Fibroblast of lung (primary cell): ENCODE data around the gene WBP2. TPM values are rescaled to one million over a fixed set of nuclear protein-coding genes. Genes with fewer than 3 reads are reported as not detected.

Experiments
- DNase-seq, 2 donors: peaks; one replicate each; pipeline versions ENCODE4 v3.0.0 to v3.0.0-alpha.2; 2010; ENCODE audit warnings: low read depth in 2 of 2
- H2AFZ ChIP-seq: 2 replicates; pipeline ENCODE4 v1.5.1; 2012; ENCODE audit warnings: low read length, control low read depth, inconsistent platforms
- H3K27ac ChIP-seq: 2 replicates; pipeline ENCODE4 v1.5.1; 2011; ENCODE audit warnings: low read length, control low read depth; ENCODE audit not compliant: insufficient read depth
- H3K27me3 ChIP-seq: 2 replicates; pipeline ENCODE4 v1.5.1; 2011; ENCODE audit warnings: mild to moderate bottlenecking, low read length; ENCODE audit not compliant: control insufficient read depth, insufficient read depth
- H3K36me3 ChIP-seq: 2 replicates; pipeline ENCODE4 v1.5.1; 2011; ENCODE audit warnings: low read length; ENCODE audit not compliant: control insufficient read depth, insufficient read depth
- H3K4me1 ChIP-seq: 2 replicates; pipeline ENCODE4 v1.5.1; 2011; ENCODE audit warnings: low read length; ENCODE audit not compliant: control insufficient read depth, insufficient read depth; ENCODE audit errors: extremely low read depth
- H3K4me2 ChIP-seq: 2 replicates; pipeline ENCODE4 v1.5.1; 2011; ENCODE audit warnings: low read length, control low read depth; ENCODE audit not compliant: insufficient read depth; ENCODE audit errors: extremely low read depth
- H3K4me3 ChIP-seq, 4 experiments: fragments of 200-600 bp in 1 of 4; sonication (generic) in 1 of 4; replicated peaks in 1 of 4; 2 replicates each; pipeline ENCODE4 v1.5.1; 2011 to 2016; ENCODE audit warnings: low read length in 4 of 4, low read depth in 3 of 4, mild to moderate bottlenecking in 3 of 4, control low read depth in 2 of 4, inconsistent platforms in 1 of 4, mixed read lengths in 1 of 4; ENCODE audit not compliant: insufficient read depth in 1 of 4; ENCODE audit errors: control extremely low read depth in 1 of 4
- H3K79me2 ChIP-seq: 2 replicates; pipeline ENCODE4 v1.5.1; 2012; ENCODE audit warnings: mild to moderate bottlenecking, low read length, inconsistent platforms; ENCODE audit not compliant: control insufficient read depth, insufficient read depth
- H3K9ac ChIP-seq: 2 replicates; pipeline ENCODE4 v1.5.1; 2011; ENCODE audit warnings: mild to moderate bottlenecking, low read length, control low read depth; ENCODE audit not compliant: insufficient read depth
- H3K9me3 ChIP-seq: 2 replicates; pipeline ENCODE4 v1.5.1; 2012; ENCODE audit warnings: low read depth, low read length; ENCODE audit not compliant: control insufficient read depth, insufficient read depth
- H4K20me1 ChIP-seq: 2 replicates; pipeline ENCODE4 v1.5.1; 2011; ENCODE audit warnings: low read length; ENCODE audit not compliant: control insufficient read depth, insufficient read depth; ENCODE audit errors: extremely low read depth
- EZH2 ChIP-seq: IDR thresholded peaks from 2 replicates; pipeline ENCODE4 v1.5.1; 2012; ENCODE audit warnings: low read length, control low read depth, mild to moderate bottlenecking; ENCODE audit errors: missing control alignments
- polyA plus RNA-seq, 2 donors: library from polyadenylated mRNA; depleted of rRNA in 1 of 2; stranded (reverse) in 1 of 2; unstranded in 1 of 2; fragments of >200 nt; gene quantifications; 2 replicates each; pipeline ENCODE4 v1.2.1, GENCODE V29; 2011 to 2012; ENCODE audit warnings: missing spikeins in 1 of 2
- total RNA-seq: library from RNA; depleted of rRNA; stranded (reverse); fragments of >200 nt; gene quantifications from 2 replicates; pipeline ENCODE4 v1.2.1, GENCODE V29; 2014
- TF ChIP-seq, protein P1 (sequence below), 2 donors: IDR thresholded peaks in 1 of 2; conservative IDR thresholded peaks in 1 of 2; 1 replicate in 1 of 2; 2 replicates in 1 of 2; pipeline ENCODE4 v1.5.1; 2011 to 2012; ENCODE audit warnings: low read length in 2 of 2, control low read depth in 1 of 2, inconsistent platforms in 1 of 2, low read depth in 1 of 2, mild to moderate bottlenecking in 1 of 2

WBP2 gene
- total and polyA plus RNA-seq, 2 donors (not counting 1 experiment from before 2014, with no cell fraction given) = 39.5 to 53.4 TPM

DNA sequence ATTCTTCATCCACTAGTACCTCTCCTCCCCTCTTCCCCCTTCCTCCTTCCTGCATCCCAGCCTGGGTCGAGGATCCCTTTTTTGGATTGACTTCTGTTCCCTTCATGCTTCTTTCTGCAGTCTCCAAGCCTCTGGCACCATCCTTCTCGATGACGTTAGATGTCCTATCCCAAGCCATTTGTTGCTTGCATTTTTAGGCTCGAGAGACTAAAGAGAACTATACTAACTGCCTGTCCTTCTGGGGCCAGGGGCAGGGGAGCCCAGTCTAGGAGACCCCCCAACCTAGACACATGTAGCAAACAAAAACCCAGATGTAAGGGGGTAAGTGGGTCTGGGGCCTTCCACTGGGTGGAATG lies 46.6 kb downstream of the WBP2 start:
- Histone ChIP-seq H2AFZ (no peak overlapping the region), H3K4me1 (peaks cover 5% of the 10 kb centered on the region), H3K79me2 (no peaks in the 10 kb centered on the region), H3K36me3 (peaks cover 15% of the 10 kb centered on the region), H3K27me3 (no peaks in the 10 kb centered on the region), H3K9ac (no peak overlapping the region), H3K27ac (no peak overlapping the region), H4K20me1 (no peaks in the 10 kb centered on the region), H3K4me3 (no peak overlapping the region), H3K4me2 (no peak overlapping the region), H3K9me3 (no peaks in the 10 kb centered on the region)
- DNase-seq = no peak
- no peak for TF ChIP-seq EZH2
- TF ChIP-seq, protein P1, sequence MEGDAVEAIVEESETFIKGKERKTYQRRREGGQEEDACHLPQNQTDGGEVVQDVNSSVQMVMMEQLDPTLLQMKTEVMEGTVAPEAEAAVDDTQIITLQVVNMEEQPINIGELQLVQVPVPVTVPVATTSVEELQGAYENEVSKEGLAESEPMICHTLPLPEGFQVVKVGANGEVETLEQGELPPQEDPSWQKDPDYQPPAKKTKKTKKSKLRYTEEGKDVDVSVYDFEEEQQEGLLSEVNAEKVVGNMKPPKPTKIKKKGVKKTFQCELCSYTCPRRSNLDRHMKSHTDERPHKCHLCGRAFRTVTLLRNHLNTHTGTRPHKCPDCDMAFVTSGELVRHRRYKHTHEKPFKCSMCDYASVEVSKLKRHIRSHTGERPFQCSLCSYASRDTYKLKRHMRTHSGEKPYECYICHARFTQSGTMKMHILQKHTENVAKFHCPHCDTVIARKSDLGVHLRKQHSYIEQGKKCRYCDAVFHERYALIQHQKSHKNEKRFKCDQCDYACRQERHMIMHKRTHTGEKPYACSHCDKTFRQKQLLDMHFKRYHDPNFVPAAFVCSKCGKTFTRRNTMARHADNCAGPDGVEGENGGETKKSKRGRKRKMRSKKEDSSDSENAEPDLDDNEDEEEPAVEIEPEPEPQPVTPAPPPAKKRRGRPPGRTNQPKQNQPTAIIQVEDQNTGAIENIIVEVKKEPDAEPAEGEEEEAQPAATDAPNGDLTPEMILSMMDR (conservative IDR thresholded peaks at IDR 0.05 in 1 of 2, IDR thresholded peaks at IDR 0.05 in 1 of 2; ENCODE audit: low read depth in 1 of 2, low read length in 2 of 2) = no peak

DNA sequence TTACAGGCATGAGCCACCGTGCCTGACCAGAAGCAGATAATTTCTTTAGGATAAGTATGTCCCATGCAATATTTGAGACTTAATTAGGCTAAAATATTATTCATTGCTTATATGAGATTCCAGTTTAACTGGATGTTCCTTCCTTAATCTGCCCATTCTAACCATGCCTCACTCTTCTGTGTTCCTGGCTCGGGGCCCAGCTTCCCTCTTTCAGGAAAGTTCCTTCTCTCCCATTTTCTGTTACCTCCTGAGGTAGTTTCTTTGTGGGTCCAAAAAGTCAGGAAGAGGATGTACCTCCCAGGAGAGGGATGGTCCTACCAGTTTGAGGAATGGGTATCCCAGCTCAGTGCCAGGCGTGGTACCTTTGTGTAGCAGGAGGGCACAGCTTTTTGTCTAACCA lies 47.3 kb downstream of the WBP2 start:
- TF ChIP-seq, protein P1 (conservative IDR thresholded peaks at IDR 0.05 in 1 of 2, IDR thresholded peaks at IDR 0.05 in 1 of 2; ENCODE audit: low read depth in 1 of 2, low read length in 2 of 2) = no peak
- TF ChIP-seq EZH2 = no peak
- H3K9me3 ChIP-seq = no peaks in the 10 kb centered on the region
- no peak overlapping the region for H3K4me3 ChIP-seq
- peaks cover 5% of the 10 kb centered on the region for H3K4me1 ChIP-seq
- no peak overlapping the region for H3K4me2 ChIP-seq
- no peak overlapping the region for H3K9ac ChIP-seq
- peaks cover 8% of the 10 kb centered on the region for H3K36me3 ChIP-seq
- no peaks in the 10 kb centered on the region for H3K79me2 ChIP-seq
- H3K27ac ChIP-seq = no peak overlapping the region
- no peaks in the 10 kb centered on the region for H4K20me1 ChIP-seq
- no peak for DNase-seq
- H2AFZ ChIP-seq = no peak overlapping the region
- no peaks in the 10 kb centered on the region for H3K27me3 ChIP-seq

- TF ChIP-seq, protein P1 (conservative IDR thresholded peaks at IDR 0.05 in 1 of 2, IDR thresholded peaks at IDR 0.05 in 1 of 2; ENCODE audit: low read depth in 1 of 2, low read length in 2 of 2) = no peak
- Histone ChIP-seq H3K79me2 (no peaks in the 10 kb centered on the region), H3K27me3 (no peaks in the 10 kb centered on the region), H4K20me1 (no peaks in the 10 kb centered on the region), H3K4me1 (peaks cover 5% of the 10 kb centered on the region), H2AFZ (no peak overlapping the region), H3K36me3 (peaks cover 2% of the 10 kb centered on the region), H3K4me3 (no peak overlapping the region), H3K9me3 (no peaks in the 10 kb centered on the region), H3K9ac (no peak overlapping the region), H3K27ac (no peak overlapping the region), H3K4me2 (no peak overlapping the region)
- no peak for DNase-seq
These were observed 48.2 kb downstream of the WBP2 start for GRCh38 chr17:75806822-75807500.
